Parathyroid adenoma (tissue), 2 donors: Measurements from ENCODE around the gene DGKB.

Experiments used
- H2AFZ ChIP-seq: fragments of 300-600 bp; sonication (generic); one replicate; pipeline ENCODE4 v1.7.0; 2017; ENCODE audit warnings: antibody characterized with exemption, mild to moderate bottlenecking
- H3K27ac ChIP-seq: fragments of 300-600 bp; sonication (generic); one replicate; pipeline ENCODE4 v1.7.0; 2017
- H3K27me3 ChIP-seq: fragments of 300-600 bp; sonication (generic); one replicate; pipeline ENCODE4 v1.7.0; 2017; ENCODE audit warnings: low read length; ENCODE audit not compliant: control insufficient read depth, insufficient read depth
- H3K36me3 ChIP-seq: fragments of 300-600 bp; sonication (generic); one replicate; pipeline ENCODE4 v1.7.0; 2017; ENCODE audit warnings: low read length; ENCODE audit not compliant: control insufficient read depth, insufficient read depth
- H3K4me1 ChIP-seq: fragments of 300-600 bp; sonication (generic); one replicate; pipeline ENCODE4 v1.7.0; 2017; ENCODE audit warnings: control low read depth
- H3K4me2 ChIP-seq: fragments of 300-600 bp; sonication (generic); one replicate; pipeline ENCODE4 v1.7.0; 2017; ENCODE audit warnings: low read length
- H3K4me3 ChIP-seq: fragments of 300-600 bp; sonication (generic); one replicate; pipeline ENCODE4 v1.7.0; 2017; ENCODE audit warnings: low read depth, low read length
- H3K79me2 ChIP-seq: fragments of 300-600 bp; sonication (generic); one replicate; pipeline ENCODE4 v1.7.0; 2017; ENCODE audit warnings: control low read depth
- H3K9ac ChIP-seq: fragments of 300-600 bp; sonication (generic); one replicate; pipeline ENCODE4 v1.7.0; 2017; ENCODE audit warnings: mild to moderate bottlenecking
- H3K9me3 ChIP-seq: fragments of 300-600 bp; sonication (generic); one replicate; pipeline ENCODE4 v1.7.0; 2017; ENCODE audit warnings: low read length; ENCODE audit not compliant: control insufficient read depth
- TF ChIP-seq, protein P1 (sequence below): fragments of 300-600 bp; sonication (generic); IDR thresholded peaks from one replicate; pipeline ENCODE4 v1.7.0; 2017; ENCODE audit warnings: antibody characterized with exemption, mild to moderate bottlenecking
- donor health status: primary hyperparathyroidism.

Gene DGKB

GRCh38 chr7:14826426-14826825 is 76.1 kb downstream of the DGKB start:
- TF ChIP-seq, protein P1, sequence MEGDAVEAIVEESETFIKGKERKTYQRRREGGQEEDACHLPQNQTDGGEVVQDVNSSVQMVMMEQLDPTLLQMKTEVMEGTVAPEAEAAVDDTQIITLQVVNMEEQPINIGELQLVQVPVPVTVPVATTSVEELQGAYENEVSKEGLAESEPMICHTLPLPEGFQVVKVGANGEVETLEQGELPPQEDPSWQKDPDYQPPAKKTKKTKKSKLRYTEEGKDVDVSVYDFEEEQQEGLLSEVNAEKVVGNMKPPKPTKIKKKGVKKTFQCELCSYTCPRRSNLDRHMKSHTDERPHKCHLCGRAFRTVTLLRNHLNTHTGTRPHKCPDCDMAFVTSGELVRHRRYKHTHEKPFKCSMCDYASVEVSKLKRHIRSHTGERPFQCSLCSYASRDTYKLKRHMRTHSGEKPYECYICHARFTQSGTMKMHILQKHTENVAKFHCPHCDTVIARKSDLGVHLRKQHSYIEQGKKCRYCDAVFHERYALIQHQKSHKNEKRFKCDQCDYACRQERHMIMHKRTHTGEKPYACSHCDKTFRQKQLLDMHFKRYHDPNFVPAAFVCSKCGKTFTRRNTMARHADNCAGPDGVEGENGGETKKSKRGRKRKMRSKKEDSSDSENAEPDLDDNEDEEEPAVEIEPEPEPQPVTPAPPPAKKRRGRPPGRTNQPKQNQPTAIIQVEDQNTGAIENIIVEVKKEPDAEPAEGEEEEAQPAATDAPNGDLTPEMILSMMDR: no peak
- Histone ChIP-seq H3K36me3 (no peaks in the 10 kb centered on the region), H3K9ac (no peak overlapping the region)

GRCh38 chr7:14825912-14826311 is 76.6 kb downstream of the DGKB start:
- Histone ChIP-seq H3K36me3 (no peaks in the 10 kb centered on the region), H3K9ac (no peak overlapping the region), H3K9me3 (no peaks in the 10 kb centered on the region), H3K27ac (no peak overlapping the region), H3K4me3 (no peak overlapping the region), H3K27me3 (no peaks in the 10 kb centered on the region), H3K79me2 (no peaks in the 10 kb centered on the region), H3K4me2 (no peak overlapping the region), H3K4me1 (no peaks in the 10 kb centered on the region), H2AFZ (no peak overlapping the region)
- TF ChIP-seq, protein P1: no peak

More at GRCh38 chr7:14826426-14826825, 76.1 kb downstream of the DGKB start:
- H3K27me3 ChIP-seq: no peaks in the 10 kb centered on the region
- H2AFZ ChIP-seq: no peak overlapping the region
- H3K27ac ChIP-seq: no peak overlapping the region
- H3K4me1 ChIP-seq: no peaks in the 10 kb centered on the region
- H3K79me2 ChIP-seq: no peaks in the 10 kb centered on the region
- no peak overlapping the region for H3K4me3 ChIP-seq
- no peaks in the 10 kb centered on the region for H3K9me3 ChIP-seq
- no peak overlapping the region for H3K4me2 ChIP-seq

GRCh38 chr7:14822481-14822854 is 80.1 kb downstream of the DGKB start:
- Histone ChIP-seq H3K4me3 (no peak overlapping the region), H3K36me3 (no peaks in the 10 kb centered on the region), H3K27me3 (no peaks in the 10 kb centered on the region), H3K9me3 (no peaks in the 10 kb centered on the region), H3K9ac (no peak overlapping the region), H3K4me2 (no peak overlapping the region), H3K79me2 (no peaks in the 10 kb centered on the region), H2AFZ (no peak overlapping the region), H3K4me1 (no peaks in the 10 kb centered on the region), H3K27ac (no peak overlapping the region)
- TF ChIP-seq, protein P1: no peak

- TF ChIP-seq, protein P1: no peak
- H3K4me2 ChIP-seq: no peak overlapping the region
Measured at GRCh38 chr7:14821757-14822480, 80.6 kb downstream of the DGKB start.

GRCh38 chr7:14818871-14819270 is 83.7 kb downstream of the DGKB start:
- no peaks in the 10 kb centered on the region for H3K4me1 ChIP-seq
- no peak overlapping the region for H3K9ac ChIP-seq
- H3K27me3 ChIP-seq: no peaks in the 10 kb centered on the region
- H3K36me3 ChIP-seq: no peaks in the 10 kb centered on the region
- no peak overlapping the region for H2AFZ ChIP-seq
- TF ChIP-seq, protein P1: no peak
- H3K79me2 ChIP-seq: no peaks in the 10 kb centered on the region
- H3K4me3 ChIP-seq: no peak overlapping the region
- no peak overlapping the region for H3K27ac ChIP-seq
- no peaks in the 10 kb centered on the region for H3K9me3 ChIP-seq
- H3K4me2 ChIP-seq: no peak overlapping the region

More at GRCh38 chr7:14821757-14822480, 80.6 kb downstream of the DGKB start:
- no peak overlapping the region for H3K9ac ChIP-seq
- H3K4me3 ChIP-seq: no peak overlapping the region
- H3K79me2 ChIP-seq: no peaks in the 10 kb centered on the region
- H3K4me1 ChIP-seq: no peaks in the 10 kb centered on the region
- H3K27me3 ChIP-seq: no peaks in the 10 kb centered on the region
- no peaks in the 10 kb centered on the region for H3K36me3 ChIP-seq
- H2AFZ ChIP-seq: no peak overlapping the region
- no peak overlapping the region for H3K27ac ChIP-seq
- H3K9me3 ChIP-seq: no peaks in the 10 kb centered on the region
